SK-N-SH treated with all-trans-retinoic acid at 6 μM for 48 hours (cell line): Measurements from ENCODE around the gene RBMX.

Experiments
- RARB ChIP-seq: fragments of 250-450 bp; sonication (Bioruptor Pico); IDR thresholded peaks from 2 replicates; pipeline ENCODE4 v1.8.0; 2021; ENCODE audit warnings: mild to moderate bottlenecking, moderate library complexity
- TSHZ2 ChIP-seq: fragments of 250-450 bp; sonication (Bioruptor Pico); IDR thresholded peaks from 2 replicates; pipeline ENCODE4 v1.5.0; 2020; ENCODE audit warnings: mild to moderate bottlenecking, moderate library complexity

- TF ChIP-seq TSHZ2 (no peak), RARB (CRISPR knock-in tag) (no peak)
Measured at GRCh38 chrX:136867096-136867491, 13.4 kb downstream of the RBMX start.
